NCI-H748 (cell line): ENCODE results near the gene SLC4A1AP.
"Not testable (repeated sequence)": the region's sequence is repeated elsewhere in the genome, so short reads cannot be mapped to it uniquely, and the experiment has no call there.

Experiments used
- DNase-seq: peaks from one replicate; lab custom pipeline; 2025; ENCODE audit not compliant: unreplicated experiment; lab: John Stamatoyannopoulos, UW

SLC4A1AP gene

DNA sequence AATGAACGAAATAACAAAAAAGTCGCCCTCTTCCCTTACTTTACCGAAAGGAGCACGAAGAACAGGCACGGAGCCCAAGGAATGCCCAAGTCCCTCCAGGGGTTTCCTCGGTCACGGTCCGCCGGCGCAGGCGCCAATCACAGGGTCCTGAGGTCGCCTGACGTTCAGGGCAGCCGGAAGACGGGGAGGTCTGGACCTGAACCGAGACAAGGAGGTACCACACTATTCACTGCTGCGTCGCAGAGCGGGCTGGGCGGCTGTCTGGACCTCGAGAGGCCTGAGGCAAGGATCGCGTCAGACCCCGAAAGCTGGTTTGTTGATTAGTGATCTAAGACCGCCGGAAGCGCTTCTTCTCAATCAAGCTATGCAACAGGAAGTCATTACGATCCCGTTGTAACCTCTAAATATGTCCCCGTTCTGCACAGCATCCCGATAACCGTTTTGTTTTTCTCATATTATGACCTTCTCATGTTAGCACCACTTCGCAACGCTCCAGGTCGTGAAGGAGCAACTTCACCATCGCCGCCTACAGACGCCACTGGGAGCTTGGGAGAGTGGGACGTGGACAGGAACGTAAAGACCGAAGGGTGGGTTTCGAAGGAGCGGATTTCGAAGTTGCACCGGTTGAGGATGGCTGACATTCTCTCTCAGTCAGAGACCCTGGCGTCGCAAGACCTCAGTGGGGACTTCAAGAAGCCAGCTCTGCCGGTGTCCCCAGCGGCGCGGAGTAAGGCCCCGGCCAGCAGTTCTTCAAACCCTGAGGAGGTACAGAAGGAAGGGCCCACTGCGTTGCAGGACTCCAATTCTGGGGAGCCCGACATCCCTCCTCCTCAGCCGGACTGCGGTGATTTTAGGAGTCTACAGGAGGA is at the start of gene SLC4A1AP, which contains the start of gene SUPT7L:
Gene SLC4A1AP, plus strand, starts transcription at position 605 of the 869 bp plus-strand sequence. Its CDS starts 26 bp downstream, at position 631.
Gene SUPT7L, minus strand, starts transcription at position 330 of the 869 bp plus-strand sequence. CDS start 1,422 bp downstream, outside the sequence.
- DNase-seq, result peak; percentile 87

- DNase-seq, result no peak
Measured at GRCh38 chr2:27613985-27614384, 49.7 kb upstream of the SLC4A1AP start.

DNA sequence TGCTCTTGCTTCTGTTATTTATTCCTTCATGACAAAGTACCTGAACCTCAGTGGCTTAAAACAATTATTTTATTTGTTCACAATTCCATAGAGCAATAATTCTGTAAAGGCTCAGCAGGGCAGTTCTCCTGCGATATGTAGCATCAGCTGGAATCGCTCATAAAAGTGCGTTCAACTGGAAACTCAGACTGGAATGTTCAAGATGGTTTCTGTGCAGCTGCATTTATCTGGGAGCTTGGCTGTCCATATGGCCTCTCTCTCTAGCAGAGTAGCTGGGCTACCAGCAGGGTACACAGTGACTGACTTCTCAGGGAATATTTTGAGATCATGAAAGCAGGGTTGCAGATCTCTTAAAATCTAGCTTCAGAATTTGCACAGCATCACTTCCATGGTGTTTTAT is 48.4 kb upstream of the SLC4A1AP start:
- no peak for DNase-seq

GRCh38 chr2:27621524-27621923 is 42.2 kb upstream of the SLC4A1AP start:
- DNase-seq, result no peak

DNA sequence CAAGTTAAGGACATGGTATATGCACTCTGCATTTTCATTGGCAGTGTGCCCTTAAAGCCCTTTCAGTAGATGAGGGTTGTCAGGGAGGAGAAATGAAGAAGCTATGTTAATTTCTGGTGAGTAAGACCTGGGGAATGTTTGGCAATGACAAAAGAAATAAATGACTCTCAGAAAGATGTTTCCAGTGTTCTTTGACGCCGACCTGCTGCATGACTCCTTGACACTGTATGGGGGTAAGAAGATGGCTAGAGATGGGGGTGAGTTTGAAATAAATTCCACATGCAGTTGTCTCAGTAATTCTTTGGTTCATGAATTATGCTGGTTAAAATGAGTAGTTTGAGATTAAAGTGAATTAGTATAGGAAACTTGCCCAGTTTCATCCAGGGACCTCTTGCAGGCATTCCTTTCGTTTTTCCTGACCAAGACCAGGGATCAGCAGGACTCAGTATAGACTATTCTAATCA is 40.7 kb upstream of the SLC4A1AP start:
- DNase-seq, result no peak

DNA sequence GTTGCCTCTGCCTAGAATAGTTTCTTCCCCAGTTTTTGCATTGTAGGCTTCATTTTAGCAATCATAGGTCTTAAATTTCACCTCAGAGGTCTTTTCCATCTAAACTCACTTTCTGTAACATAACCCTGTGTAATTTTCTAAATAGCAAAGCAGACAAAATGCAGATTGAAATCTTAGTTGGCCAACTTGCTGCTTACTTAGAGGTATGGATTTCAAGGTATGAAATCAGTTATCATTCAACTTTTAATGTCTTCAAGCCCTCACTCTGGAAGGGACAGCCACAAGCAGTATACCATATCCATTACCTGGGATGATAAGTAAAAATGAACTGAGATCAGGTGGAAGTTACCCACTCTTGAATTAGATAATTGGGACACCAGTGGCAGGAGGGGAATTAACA is 38.7 kb upstream of the SLC4A1AP start:
- DNase-seq, result no peak

- DNase-seq, result not testable (repeated sequence)
Measured at GRCh38 chr2:27626323-27626722, 37.4 kb upstream of the SLC4A1AP start.

DNA sequence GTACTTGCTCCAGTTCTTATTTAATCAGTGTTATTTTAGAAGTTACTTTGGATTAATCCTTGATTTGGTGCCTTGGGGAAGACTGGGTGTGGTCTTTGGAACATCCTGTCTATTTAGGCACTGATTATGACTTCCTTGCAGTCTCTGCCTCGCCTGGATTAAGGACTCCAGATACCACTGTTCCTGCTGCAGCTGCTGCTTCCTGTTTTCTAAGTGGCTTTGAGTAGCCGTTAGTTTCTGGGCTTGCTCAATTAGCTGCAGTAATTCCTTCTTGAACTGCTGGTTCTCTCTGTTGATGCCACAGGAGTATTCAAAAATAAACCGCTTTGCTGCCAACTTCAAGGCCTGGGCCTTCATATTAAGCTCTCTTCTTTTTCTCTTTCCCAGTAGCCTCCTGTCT is 36.8 kb upstream of the SLC4A1AP start:
- DNase-seq, result not testable (repeated sequence)

- peak; percentile 54 for DNase-seq
Measured at GRCh38 chr2:27627963-27628766, 35.5 kb upstream of the SLC4A1AP start.

GRCh38 chr2:27628767-27629709 is 34.7 kb upstream of the SLC4A1AP start, which contains the start of the genes CCDC121 and GPN1:
CCDC121 (minus strand) TSS chr2:27629012; CDS start chr2:27627799, 1,213 bp downstream.
GPN1 (plus strand) TSS chr2:27629050; CDS start chr2:27629059, 9 bp downstream.
- DNase-seq, result peak; percentile 91

DNA sequence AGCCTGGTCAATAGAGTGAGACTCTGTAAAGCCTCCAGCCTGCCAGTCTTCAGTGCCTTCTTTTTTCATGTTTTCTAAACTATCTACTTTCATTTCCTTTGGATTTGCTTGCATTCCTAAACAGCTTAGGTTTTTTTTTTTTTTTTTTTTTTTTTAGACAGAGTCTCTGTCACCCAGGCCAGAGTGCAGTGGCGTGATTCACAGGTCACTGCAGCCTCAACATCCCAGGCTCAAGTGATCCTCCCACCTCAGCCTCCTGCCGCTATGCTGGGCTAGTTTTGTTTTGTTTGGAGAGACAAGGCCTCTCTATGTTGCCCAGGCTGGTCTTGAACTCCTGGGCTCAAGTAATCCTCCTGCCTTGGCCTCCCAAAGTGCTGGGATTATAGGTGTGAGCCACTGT is 33.4 kb upstream of the SLC4A1AP start:
- DNase-seq, result not testable (repeated sequence)

DNA sequence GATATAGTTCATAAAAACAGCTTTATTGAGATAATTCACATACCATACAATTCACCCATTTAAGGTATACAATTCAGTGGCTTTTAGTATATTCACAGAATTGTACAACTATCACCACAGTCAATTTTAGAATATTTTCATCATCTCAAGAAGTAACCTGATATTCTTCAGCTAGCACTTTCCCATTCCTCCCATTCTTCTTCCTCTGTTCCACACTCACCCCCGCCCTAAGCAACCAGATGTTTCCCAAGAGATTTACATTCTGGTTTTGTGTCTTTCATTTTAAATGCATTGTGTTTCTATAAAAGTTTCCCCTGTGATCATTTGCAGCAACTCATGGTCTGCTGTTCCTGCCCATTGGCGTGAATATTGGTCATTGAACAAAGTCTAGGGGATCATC is 29.4 kb upstream of the SLC4A1AP start:
- no peak for DNase-seq

DNA sequence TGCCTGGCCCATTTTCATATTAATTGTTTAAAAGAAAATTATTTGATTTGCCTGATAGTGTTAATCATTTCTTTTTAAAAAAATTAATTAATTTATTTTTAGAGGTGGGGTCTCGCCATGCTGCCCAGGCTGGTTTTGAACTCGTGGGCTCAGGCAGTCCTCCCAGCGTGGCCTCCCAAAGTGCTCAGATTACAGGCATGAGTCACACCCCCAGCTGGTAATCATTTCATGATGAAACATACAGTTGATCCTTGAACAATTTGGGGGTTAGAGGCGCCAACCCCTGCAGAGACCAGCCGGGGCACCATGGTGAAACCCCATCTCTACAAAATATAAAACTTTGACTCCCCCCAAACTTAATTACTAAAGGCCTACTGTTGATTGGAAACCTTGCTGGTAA is 26.9 kb upstream of the SLC4A1AP start:
- no peak for DNase-seq

DNA sequence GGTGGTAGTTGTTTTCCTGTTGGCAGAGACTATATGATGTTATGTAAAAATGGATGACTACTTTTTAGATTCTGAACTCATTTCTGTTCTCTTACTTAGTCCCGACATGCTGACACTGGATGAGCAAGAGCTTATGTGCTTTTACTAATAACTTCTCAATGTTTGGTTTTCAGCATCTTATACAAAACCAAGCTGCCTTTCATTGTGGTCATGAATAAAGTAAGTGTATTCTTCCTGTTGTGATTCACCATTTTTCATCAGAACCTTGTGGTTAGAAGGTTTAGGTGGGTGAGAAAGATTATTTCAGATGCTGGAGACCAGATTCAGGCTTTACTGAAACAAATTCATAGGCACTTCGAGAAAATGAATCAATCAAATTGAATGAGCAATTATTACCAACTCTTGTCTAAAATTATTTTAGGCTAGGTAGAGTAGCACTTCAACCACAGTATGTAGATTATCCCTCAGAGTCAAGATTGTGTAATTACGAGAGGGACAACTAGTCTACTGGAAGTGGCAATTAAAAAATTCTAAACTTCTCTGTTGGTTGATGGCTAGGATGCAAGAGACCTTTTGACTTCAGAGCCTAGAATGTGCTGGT is 25.6 kb upstream of the SLC4A1AP start:
- no peak for DNase-seq

DNA sequence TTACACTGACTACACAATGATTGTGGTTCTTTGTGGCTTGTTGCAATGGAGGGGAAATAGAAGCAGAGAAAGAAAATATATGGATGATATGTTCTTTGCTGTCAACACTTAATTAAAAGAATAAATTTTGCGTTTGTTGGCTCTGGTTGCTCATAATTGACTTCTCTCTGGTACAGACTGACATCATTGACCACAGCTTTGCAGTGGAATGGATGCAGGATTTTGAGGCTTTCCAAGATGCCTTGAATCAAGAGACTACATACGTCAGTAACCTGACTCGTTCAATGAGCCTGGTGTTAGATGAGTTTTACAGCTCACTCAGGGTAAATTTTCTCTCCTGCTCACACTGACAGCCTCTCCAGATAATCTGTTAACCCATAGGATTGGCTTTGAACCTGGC is 25.0 kb upstream of the SLC4A1AP start:
- DNase-seq, result no peak

- DNase-seq, result no peak
Measured at GRCh38 chr2:27640722-27641245, 22.9 kb upstream of the SLC4A1AP start.

- DNase-seq, result no peak
Measured at GRCh38 chr2:27645197-27645596, 18.5 kb upstream of the SLC4A1AP start.

DNA sequence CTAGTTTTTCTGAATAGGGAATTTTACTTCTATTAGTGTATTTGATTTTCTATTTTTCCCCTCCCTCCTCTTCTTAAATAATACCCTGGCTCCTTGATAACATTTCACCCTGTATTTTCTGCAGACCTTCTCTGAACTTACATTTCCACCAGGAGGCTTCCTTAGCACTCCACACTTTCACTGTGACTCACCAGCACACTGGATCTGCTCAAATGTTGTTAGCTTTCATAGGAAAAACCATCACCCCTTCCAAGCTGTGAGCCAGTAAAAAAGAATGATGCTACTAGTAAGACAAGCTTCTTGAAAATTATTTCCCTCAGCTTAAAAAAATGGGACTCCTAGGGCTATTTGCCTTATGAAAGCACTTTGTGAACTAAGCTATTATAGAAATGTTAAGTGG is 16.4 kb upstream of the SLC4A1AP start:
- DNase-seq, result no peak

DNA sequence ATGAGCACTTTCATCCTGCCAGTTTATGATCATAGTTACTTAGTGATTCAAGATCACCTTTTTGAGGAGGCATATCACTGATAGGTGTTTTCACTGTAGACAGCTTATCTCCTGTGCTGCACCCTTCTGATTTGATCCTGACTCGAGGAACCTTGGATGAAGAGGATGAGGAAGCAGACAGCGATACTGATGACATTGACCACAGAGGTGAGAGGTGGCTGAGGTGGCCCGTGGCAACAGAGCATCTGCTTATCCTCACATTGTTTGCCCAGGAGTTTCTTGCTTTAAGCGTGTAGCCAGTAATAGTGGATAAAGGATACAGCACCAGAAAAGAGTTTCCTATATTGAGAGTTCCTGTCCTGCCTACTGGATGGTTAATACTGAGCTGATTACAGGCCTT is 16.0 kb upstream of the SLC4A1AP start:
- DNase-seq, result no peak

- DNase-seq, result no peak
Measured at GRCh38 chr2:27651056-27651455, 12.6 kb upstream of the SLC4A1AP start.
